Stimulated activated CD4-positive, alpha-beta T cell treated with anti-CD3 and anti-CD28 coated beads, Interleukin-4, amount 100 ng/mL, for 24 hours (primary cell): ENCODE data around the gene SPNS1.

Source experiments
- DNase-seq: peaks from one replicate; pipeline ENCODE4 v3.0.0-alpha.2; 2020

The SPNS1 gene

DNA sequence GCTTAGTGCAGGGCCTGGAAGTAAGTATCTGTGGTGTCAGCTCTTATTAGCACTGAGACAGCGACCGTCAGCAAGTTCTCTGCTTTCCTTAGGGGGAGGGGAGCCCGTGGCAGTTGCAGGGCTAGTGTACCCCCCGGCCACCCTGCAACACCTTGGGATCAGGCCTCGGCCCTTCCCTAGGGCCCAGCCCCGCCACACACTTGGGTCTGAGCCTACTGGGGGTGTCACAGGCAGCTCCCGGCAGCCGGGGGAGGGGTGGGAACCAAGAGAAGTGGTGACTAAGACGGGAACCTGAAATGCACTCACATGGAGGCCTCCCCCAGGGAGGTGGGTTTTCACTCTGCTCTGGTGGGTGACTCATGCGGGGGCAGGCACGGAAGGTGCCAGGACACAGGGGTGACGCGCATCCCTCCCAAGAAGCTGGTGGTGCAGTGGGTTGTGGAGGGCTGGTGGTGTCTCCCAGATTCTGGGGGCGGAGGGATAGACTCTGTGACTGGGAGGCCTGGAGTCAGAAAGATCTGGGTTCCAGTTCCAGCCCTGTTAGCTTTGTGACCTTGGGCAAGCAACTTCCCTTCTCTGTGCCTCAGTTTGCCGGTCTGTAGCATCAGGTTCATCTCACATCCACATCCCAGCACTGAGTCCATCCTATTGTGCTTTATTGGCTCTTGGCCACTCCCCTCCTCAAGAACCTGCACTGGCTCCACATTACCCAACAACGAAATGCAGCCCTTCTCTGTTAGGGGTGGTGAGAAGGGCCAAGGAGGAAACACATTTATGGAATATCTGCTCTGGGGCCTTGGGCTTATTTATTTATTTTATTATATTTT, 54.8 kb downstream of the SPNS1 start:
- peak; percentile 94 for DNase-seq

DNA sequence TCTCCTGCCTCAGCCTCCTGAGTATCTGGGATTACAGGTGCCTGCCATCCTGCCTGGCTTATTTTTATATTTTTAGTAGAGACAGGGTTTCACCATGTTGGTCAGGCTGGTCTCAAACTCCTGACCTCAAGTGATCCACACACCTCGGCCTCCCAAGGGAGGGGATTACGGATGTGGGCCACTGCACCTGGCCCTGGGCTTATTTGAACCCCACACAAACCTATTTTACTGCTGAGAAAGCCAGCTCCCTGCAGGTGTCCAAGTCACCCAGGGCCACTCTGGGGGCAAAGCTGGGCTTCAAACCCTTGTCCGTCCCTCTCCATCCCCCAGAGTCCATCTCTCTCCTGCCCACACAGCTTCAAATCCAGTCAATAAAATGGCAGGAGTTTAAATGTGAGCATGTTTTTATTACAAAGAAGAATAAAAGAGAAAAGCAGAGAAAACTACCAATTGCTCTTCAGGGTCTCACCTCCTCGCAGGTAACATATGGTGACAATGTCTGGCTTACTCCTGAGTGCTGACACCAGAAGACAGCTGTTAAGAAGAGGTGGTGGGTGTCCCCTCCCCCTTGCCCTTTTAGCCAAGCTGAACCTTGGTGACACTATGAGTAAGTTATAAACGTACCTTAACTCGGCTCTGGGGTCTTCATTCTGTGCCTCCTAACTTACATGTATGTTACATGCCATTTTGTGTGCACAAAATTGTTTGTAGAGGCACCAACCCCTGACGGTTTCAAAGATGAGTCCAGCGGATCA, 55.7 kb downstream of the SPNS1 start:
- DNase-seq = no peak
